Hematopoietic multipotent progenitor cell treated with erythropoietin and hydrocortisone succinate and interleukin-3 and kit ligand, for 15 days (in vitro differentiated cells): ENCODE measurements around the gene TRIM24.
"Not testable (repeated sequence)": the region's sequence is repeated elsewhere in the genome, so short reads cannot be mapped to it uniquely, and the experiment has no call there.

ENCODE experiments used
- DNase-seq: peaks from one replicate; pipeline ENCODE4 v3.0.0-alpha.2; 2015; ENCODE audit warnings: low spot score

The TRIM24 gene

GRCh38 chr7:138495485-138495884, 35.4 kb downstream of the TRIM24 start:
- no peak for DNase-seq

DNA sequence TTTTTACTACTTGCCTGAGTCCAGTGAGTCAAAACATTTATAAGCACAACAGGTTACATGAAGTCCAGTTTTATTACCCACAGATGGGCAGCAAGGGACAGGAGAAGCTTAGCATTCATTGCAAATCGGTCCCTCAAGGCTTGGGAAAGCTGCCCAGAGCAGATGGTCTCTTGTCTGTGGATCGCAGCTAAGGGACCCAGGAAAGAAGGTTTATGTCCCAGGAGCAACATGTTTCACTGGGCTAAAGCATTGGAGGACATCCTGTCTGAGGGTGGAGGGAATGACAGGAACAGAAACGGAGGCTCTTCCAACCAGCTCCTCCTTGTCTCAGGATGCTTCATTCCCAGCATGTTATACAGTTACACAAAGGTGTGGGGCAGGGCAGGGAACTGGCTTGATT, 39.3 kb downstream of the TRIM24 start:
- DNase-seq = no peak

GRCh38 chr7:138500303-138500702, 40.2 kb downstream of the TRIM24 start:
- DNase-seq = not testable (repeated sequence)

DNA sequence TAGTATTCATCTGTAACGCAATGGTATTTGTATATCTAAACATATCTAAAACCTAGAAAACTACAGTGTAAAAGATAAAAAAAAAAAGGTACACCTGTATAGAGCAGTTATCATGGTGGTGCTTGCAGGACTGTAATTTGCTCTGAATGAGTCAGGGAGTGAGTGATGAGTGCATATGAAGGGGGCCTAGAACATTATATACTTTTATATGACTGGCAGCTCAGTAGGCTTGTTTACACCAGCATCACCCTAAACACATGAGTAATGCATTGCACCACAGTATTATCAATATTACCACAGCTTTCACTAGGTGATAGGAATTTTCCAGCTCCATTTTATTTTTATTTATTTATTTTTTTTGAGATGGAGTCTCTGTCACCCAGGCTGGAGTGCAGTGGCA, 40.8 kb downstream of the TRIM24 start:
- DNase-seq = no peak

DNA sequence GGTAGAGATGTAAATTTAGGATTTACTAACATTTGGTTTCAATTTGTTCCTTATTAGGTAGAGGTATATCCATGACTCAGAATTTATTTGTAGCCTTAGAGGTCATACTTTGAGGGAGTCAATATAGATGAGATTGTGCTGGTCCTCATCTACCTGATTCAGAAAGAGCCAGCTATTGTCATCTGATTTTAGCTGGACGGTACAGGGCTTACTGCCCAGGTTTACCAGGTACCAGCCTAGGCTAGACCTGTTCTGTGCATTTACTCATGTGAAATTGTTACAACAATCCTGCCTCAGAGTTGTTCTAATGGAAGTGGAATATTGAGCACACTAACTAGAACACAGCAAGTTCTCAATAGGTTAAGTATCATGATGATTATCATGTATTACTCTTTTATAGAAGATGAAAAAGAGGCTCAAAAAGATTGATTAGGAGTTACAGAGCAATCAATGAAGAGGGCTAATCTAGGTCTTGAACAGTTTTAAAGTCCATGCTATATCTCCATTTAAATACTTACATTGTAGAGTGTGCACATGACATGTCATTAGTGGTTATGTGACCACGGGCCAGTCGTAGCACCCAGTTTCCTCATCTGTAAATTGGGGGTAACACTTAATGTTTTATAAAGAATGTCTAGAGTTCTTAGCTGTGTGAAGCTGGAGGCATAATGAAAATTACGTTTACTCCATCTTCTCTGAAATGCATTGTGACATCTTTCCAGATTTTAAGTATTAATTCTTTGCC, 42.1 kb downstream of the TRIM24 start:
- no peak for DNase-seq

DNA sequence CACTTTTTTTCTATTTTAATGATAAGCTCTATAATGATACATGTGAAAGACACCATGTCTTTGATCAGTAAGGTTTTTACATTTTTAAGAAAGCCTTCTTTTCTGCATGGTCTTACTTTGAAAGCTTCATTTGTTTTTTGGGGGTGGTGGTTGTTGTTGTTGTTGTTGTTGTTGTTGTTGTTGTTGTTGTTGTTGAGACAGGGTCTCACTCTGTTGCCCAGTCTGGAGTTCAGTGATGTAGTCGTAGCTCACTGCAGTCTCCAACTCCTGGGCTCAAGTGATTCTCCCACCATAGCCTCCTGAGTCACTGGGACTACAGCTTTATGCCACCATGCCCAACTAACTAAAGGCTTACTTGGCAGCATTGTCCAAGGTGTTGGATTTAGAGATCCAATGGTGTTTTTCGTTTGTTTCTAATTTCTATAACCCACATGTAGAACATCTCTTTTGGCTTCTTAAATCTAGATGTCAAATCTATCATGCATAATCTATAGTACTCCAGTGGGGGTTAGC, 45.4 kb downstream of the TRIM24 start:
- DNase-seq = no peak

GRCh38 chr7:138506764-138507163, 46.7 kb downstream of the TRIM24 start:
- DNase-seq = no peak

DNA sequence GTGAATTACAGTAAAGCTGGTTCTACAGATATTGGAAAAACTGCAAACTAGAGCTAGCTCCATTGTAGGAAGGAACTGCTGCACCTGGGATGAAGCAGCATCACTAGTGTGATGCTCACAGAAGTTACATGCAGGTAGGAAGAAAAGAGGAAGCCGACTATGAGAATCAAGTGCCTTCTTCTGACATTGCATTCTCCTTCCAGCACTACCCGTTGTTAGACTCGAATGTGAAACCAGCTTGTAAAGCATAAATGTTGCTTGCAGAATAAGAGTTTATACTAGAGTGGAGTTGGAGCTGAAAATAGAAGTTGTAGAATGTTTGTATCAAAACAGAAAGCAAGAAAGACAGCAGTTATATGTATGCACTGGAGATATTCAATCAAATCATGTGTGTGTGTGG, 49.9 kb downstream of the TRIM24 start:
- DNase-seq = no peak

DNA sequence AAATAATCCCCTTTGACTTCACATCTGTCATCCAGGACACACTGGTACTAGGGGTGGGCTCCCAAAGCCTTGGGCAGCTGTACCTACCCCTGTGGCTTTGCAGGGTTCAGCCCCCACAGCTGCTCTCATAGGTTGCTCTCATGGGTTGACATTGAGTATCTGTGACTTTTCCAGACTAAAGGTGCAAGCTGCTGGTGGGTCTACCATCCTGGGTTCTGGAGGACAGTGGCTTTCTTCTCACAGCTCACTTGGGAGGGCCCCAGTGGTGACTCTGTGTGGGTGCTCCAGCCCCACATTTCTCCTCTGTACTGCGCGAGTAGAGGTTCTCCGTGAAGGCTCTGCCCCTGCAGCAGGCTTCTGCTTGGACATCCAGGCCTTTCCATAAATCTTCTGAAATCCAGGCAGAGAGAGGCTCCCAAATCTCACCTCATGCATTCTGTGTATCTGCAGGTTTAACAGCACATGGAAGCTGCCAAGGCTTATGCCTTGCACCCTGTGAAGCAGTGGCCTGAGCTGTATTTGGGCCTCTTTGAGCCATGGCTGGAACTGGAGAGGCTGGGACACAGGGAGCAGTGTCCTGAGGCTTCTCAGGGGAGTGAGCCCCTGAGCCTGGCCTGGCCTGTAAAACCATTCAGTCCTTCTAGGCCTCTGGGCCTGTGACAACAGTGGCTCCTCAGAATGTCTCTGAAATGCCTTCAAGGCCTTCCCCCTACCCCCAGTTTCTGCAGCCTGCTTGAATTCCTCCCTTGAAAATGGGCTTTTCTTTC, 52.2 kb downstream of the TRIM24 start:
- DNase-seq = no peak

GRCh38 chr7:138512885-138513284, 52.8 kb downstream of the TRIM24 start:
- no peak for DNase-seq

DNA sequence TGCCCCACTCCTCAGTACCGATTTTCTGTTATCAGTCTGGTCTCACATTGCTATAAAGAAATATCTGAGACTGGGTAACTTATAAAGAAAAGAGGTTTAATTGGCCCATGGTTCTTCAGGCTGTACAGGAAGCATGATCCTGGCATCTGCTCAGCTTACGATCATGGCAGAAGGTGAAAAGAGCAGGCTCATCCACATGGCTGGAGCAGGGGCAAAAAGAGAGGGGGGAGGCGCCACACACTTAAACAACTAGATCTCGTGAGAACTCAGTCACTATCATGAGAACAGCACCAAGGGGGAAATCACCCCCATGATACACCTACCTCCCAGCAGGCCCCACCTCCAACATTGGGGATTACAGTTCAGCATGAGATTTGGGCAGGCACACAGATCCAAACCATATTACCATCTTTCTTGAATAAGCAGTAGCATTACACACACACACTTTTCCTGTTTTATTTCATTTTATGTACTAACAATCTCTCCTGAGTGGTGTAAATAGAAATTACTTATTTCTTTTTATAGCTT, 53.3 kb downstream of the TRIM24 start:
- DNase-seq = no peak

DNA sequence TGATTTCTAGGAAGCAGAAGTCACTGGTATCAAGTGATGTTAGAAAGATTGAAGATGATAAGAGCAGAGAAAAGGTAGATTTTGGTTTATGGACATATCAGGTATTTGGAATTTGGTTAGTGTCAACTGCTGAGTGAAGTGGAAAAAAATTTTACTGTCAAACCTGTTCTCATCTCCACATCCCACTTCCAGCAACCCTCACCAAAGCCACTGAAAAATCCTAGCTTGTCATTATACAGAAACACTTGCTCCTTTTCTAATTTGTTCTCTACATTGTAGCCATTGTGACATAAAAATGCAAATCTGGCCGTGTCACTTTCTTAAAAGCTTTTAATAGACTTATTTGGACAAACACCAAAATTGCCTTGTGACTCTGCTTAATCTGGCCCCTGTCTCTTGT, 54.0 kb downstream of the TRIM24 start:
- no peak for DNase-seq

- DNase-seq = no peak
These were observed 55.0 kb downstream of the TRIM24 start for GRCh38 chr7:138515001-138515528.

DNA sequence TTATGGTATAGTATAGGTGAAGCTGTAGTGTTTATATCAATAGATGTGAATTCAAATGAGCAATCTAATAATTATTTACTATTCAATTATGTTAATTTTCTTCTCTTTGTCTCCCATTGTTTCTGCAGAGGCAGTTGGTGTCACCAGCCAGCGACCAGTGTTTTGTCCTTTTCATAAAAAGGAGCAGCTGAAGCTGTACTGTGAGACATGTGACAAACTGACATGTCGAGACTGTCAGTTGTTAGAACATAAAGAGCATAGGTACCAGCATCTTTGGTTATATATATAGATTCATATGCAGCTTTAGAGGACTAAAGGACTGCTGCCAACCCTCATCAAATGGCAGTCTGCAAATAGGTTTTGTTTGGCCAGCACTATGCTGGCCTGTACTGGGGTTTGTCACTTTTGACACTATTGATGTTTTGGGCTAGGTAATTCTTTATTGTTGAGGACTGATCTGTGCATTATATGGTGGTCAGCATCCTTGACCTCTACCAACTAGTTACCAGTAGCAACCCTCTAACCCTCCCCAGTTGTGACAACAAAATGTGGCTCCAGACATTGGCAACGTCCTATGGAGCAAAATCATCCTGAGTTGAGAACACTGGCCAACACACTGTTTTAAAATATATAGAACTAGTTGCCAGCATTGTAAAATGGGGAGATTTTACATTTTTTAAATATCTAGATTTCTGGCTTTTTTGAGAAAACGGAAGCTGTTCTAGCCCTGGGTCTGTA, 59.2 kb downstream of the TRIM24 start:
- no peak for DNase-seq

- DNase-seq = no peak
These were observed 60.7 kb downstream of the TRIM24 start for GRCh38 chr7:138520742-138521141.

DNA sequence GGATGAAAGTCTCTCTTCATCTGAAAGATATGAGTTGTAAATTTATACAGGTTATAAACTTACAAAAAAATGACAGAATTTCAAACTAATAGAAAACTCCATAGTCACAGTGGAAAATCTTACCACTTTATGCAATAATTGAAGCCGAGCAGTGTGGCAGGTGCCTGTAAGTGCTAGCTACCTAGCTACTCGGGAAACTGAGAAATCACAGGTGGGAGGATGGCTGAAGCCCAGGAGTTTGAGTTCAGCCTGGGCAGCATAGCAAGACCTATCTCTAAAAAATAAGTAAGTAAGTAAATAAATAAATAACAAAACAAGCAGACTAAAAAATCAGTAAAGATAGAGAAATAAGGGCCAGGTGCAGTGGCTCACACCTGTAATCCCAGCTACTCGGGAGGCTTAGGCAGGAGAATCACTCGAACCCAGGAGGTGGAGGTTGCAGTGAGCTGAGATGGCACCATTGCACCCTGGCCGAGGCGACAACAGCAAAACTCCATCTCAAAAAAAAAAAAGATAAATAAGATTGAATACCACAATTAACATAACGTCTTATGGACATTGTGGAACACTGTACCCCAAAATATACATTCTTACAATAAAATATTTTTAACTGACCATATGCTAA, 61.9 kb downstream of the TRIM24 start:
- DNase-seq = no peak

- DNase-seq = no peak
These were observed 64.2 kb downstream of the TRIM24 start for GRCh38 chr7:138524259-138524658.

DNA sequence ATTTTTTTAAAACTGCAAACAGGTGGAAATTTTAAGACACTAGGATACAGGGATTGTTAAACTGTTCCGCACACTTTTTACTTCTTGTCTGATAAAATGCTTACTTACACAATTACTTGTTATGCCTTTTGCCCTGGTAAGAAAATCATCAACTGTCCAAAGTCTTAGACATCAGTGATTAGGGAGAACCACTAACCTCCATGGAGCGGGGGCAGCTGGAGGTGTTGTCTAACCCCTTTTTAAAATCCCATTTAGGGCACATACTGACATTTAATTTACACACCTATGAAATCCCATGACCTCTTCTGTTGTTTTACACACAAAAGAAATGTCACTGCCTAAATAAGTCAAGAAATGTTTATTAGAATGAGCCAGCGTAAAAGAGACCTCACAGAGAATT, 65.7 kb downstream of the TRIM24 start:
- DNase-seq = no peak

- DNase-seq = no peak
These were observed 67.7 kb downstream of the TRIM24 start for GRCh38 chr7:138527746-138528223.

- DNase-seq = not testable (repeated sequence)
These were observed 76.8 kb downstream of the TRIM24 start for GRCh38 chr7:138536833-138537232.

- no peak for DNase-seq
These were observed 78.5 kb downstream of the TRIM24 start for GRCh38 chr7:138538518-138538917.
